Endothelial cell (in vitro differentiated cells): Measurements from ENCODE around the gene COL4A1. TPM values are rescaled to one million over a fixed set of nuclear protein-coding genes. Genes with fewer than 3 reads are reported as not detected.

Experiments
- DNase-seq: peaks from one replicate; pipeline ENCODE4 v3.0.0; 2021; ENCODE audit warnings: low spot score
- H3K27ac Mint-ChIP-seq: one replicate; pipeline ENCODE4 v1.8.0; 2021; ENCODE audit warnings: mixed read lengths, inconsistent platforms; ENCODE audit not compliant: unreplicated experiment
- H3K27me3 Mint-ChIP-seq: one replicate; pipeline ENCODE4 v1.8.0; 2021; ENCODE audit warnings: mild to moderate bottlenecking, moderate library complexity, mixed read lengths, inconsistent platforms; ENCODE audit not compliant: unreplicated experiment
- H3K36me3 Mint-ChIP-seq: one replicate; pipeline ENCODE4 v1.8.0; 2021; ENCODE audit warnings: mild to moderate bottlenecking, low read depth, mixed read lengths, inconsistent platforms; ENCODE audit not compliant: unreplicated experiment
- H3K4me1 Mint-ChIP-seq: one replicate; pipeline ENCODE4 v1.8.0; 2021; ENCODE audit warnings: mild to moderate bottlenecking, mixed read lengths, inconsistent platforms; ENCODE audit not compliant: unreplicated experiment
- H3K4me3 Mint-ChIP-seq: one replicate; pipeline ENCODE4 v1.8.0; 2021; ENCODE audit warnings: mild to moderate bottlenecking, mixed read lengths, inconsistent platforms; ENCODE audit not compliant: unreplicated experiment
- H3K9me3 Mint-ChIP-seq: one replicate; pipeline ENCODE4 v1.8.0; 2021; ENCODE audit warnings: mixed read lengths, inconsistent platforms; ENCODE audit not compliant: unreplicated experiment
- total RNA-seq: library from RNA; stranded (reverse); fragmentation: NEBNext Ultra II Directional; extraction: Animal tissue kit (Norgen Biotek cat#: 25700); gene quantifications from one replicate; pipeline ENCODE4 v1.2.1, GENCODE V29; 2021; ENCODE audit not compliant: unreplicated experiment
- TF ChIP-seq, protein P1 (sequence below): fragments of 200-600 bp; sonication (generic); IDR thresholded peaks from one replicate; pipeline ENCODE4 v1.5.0; 2021; ENCODE audit warnings: antibody characterized with exemption; ENCODE audit not compliant: unreplicated experiment

The COL4A1 gene
- total RNA-seq, 1 donor from 2014 or later: 2,720 TPM

DNA sequence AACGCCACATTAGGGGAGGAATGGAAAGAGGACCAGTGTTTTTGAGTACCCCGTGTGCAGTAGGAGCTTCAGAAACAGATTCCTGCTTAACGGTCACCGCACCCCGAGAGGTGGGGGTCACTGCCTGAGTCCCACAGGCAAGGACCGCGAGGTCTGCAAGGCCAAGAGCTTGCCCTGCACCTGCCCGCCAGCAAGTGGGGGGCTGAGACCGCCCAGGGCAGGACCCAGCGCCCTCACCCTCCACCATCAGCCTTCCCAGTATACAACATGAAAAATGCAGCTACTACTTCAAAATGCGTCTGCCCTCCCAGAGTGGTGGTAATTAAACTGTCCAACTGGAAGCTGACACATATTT lies 44.9 kb downstream of the COL4A1 start:
- Mint-ChIP-seq H3K4me3 (peak overlapping the region; percentile 66), H3K36me3 (peaks cover 46% of the 10 kb centered on the region), H3K4me1 (peaks cover 75% of the 10 kb centered on the region), H3K27ac (peak overlapping the region; percentile 90), H3K27me3 (peaks cover 3% of the 10 kb centered on the region), H3K9me3 (no peaks in the 10 kb centered on the region)
- DNase-seq: no peak
- TF ChIP-seq, protein P1, sequence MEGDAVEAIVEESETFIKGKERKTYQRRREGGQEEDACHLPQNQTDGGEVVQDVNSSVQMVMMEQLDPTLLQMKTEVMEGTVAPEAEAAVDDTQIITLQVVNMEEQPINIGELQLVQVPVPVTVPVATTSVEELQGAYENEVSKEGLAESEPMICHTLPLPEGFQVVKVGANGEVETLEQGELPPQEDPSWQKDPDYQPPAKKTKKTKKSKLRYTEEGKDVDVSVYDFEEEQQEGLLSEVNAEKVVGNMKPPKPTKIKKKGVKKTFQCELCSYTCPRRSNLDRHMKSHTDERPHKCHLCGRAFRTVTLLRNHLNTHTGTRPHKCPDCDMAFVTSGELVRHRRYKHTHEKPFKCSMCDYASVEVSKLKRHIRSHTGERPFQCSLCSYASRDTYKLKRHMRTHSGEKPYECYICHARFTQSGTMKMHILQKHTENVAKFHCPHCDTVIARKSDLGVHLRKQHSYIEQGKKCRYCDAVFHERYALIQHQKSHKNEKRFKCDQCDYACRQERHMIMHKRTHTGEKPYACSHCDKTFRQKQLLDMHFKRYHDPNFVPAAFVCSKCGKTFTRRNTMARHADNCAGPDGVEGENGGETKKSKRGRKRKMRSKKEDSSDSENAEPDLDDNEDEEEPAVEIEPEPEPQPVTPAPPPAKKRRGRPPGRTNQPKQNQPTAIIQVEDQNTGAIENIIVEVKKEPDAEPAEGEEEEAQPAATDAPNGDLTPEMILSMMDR: no peak

DNA sequence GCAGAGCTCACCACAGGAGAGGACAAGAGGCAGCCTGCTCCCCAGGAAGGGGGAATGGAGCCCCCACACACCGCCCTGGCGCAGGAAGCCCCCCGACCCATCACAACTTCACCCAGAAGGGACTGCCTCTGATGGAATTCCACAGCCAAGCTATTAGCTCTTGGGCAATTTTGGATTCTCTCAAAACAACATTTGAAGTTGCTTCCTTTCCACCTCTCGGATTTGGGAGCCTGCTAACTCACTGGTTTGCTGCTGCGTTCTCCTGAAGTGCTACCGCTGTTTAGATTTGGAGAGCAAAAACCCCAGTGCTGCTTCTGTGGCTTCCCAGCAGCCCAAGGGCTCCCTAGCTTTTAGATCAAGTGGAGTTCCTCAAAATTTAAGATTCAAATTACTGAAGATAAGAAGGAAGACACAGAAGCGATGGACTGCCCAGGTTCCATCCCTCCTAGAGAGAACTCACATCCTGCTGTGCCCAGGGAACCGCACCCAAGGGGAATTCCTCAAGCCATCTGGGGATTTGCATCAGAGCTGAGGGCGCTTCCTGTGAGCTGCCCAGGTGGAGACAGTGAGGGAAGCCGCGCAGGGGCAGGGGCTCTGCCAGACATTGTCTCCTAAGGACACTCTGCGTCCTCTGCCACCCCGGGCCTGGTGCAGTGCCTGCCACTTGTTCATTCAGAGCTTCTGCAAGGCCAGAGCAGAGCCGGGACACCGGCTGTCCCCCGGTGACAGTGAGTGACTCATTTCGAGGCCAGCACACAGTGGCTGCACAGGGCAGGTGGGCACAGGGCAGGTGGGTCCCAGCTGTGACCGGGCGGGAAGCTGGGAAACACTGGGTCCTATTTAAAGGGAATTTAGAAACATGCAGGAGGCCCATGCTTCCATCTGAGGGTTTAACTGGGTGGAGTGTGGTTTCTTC lies 45.5 kb downstream of the COL4A1 start:
- Mint-ChIP-seq H3K36me3 (peaks cover 48% of the 10 kb centered on the region), H3K4me1 (peaks cover 69% of the 10 kb centered on the region), H3K9me3 (no peaks in the 10 kb centered on the region), H3K4me3 (peak overlapping the region; percentile 56), H3K27me3 (peaks cover 3% of the 10 kb centered on the region), H3K27ac (peak overlapping the region; percentile 90)
- TF ChIP-seq, protein P1: no peak
- no peak for DNase-seq

DNA sequence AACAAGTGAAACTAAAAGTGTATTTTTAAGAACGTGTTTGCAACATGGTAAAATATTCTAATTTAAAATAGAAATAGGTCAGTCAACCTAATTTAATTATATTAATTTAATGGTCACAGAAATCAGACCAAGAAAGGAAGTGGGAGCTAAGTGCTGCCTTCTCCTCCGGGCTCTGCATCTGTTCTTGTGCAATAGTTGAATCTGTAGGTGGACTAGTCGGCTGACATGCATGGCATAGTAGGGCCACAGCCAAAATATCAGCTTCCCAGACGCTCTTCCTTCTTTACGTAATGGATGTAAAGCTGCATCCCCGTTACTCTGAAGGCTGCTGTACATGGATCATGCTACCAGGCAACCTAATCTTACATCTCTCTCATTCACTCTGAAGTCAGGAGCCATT lies 47.3 kb downstream of the COL4A1 start:
- peaks cover 62% of the 10 kb centered on the region for H3K4me1 Mint-ChIP-seq
- H3K36me3 Mint-ChIP-seq: peaks cover 52% of the 10 kb centered on the region
- peaks cover 12% of the 10 kb centered on the region for H3K9me3 Mint-ChIP-seq
- H3K4me3 Mint-ChIP-seq: peak overlapping the region; percentile 70
- DNase-seq: no peak
- H3K27ac Mint-ChIP-seq: peak overlapping the region; percentile 82
- H3K27me3 Mint-ChIP-seq: peaks cover 9% of the 10 kb centered on the region
- TF ChIP-seq, protein P1: no peak

DNA sequence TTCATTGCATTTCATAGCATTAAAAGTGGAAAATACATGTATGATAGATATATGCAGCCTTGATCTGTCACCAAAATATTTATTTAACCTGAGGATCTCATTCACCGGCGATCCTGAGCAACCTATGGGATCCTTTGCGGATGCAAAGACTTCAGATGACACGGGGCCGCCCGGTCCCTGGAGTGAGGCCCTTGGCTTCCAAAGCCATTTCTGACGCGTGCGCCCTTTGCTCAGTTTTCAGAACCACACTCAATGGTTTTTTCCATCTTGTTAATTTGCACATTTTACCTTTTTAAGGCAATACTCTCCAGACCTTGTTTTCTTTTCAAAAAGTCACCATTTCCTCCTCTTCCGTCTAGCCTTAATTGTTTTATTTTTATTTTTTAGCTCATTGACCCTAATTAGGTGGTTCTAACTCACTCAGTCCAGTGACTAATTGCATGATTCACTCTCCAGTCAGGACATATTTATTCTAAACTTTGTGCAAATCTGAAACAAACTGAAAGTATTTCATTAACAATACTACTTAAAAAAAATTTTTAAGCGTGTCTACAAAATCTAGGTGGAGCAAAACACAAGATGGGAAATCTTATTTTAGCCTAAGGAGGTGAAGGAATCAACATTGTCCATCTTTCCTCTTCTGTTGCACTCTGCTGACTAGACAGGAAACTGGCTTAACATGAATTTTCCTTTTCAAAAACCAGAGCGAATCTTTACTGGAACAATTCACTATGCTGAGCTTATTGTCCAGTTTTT lies 47.9 kb downstream of the COL4A1 start:
- Mint-ChIP-seq H3K9me3 (peaks cover 14% of the 10 kb centered on the region), H3K4me1 (peaks cover 64% of the 10 kb centered on the region), H3K27me3 (peaks cover 10% of the 10 kb centered on the region), H3K27ac (peak overlapping the region; percentile 19), H3K36me3 (peaks cover 56% of the 10 kb centered on the region), H3K4me3 (peak overlapping the region; percentile 51)
- TF ChIP-seq, protein P1: no peak
- DNase-seq: no peak

DNA sequence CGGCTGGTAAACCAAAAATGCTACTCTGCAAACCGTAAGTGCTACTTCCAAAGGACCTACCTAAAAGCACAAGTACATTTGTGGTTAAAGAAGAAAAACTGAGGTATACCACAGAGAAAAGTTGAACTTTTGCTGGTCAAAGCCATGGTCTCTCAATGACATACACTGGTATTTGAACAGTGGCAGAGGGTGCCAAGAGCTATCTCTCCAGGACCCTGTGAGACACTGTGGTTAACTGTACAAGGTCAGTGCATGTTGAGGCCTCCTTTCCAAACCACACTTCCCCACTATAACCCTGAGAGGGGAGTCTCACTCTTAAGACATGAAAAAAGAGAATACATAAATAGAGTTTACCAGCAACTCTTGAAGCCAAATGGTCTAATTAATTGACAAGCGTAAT lies 49.5 kb downstream of the COL4A1 start:
- DNase-seq: no peak
- TF ChIP-seq, protein P1: no peak
- Mint-ChIP-seq H3K36me3 (peaks cover 55% of the 10 kb centered on the region), H3K4me1 (peaks cover 52% of the 10 kb centered on the region), H3K27me3 (peaks cover 13% of the 10 kb centered on the region), H3K27ac (no peak overlapping the region), H3K9me3 (peaks cover 14% of the 10 kb centered on the region), H3K4me3 (no peak overlapping the region)
